Lower leg skin (tissue), 3 donors: ENCODE measurements around the gene HOXB8.

Experiments used
- POLR2A ChIP-seq, 2 donors: fragments of 450-650 bp; IDR thresholded peaks; one replicate each; pipeline ENCODE4 v1.6.1; 2016 to 2017; ENCODE audit warnings: antibody characterized with exemption in 2 of 2, mild to moderate bottlenecking in 1 of 2, moderate library complexity in 1 of 2
- TF ChIP-seq, protein P1 (sequence below), 3 donors: fragments of 450-650 bp; IDR thresholded peaks; one replicate each; pipeline ENCODE4 v1.5.1; 2016; ENCODE audit warnings: antibody characterized with exemption in 3 of 3, mild to moderate bottlenecking in 3 of 3, moderate library complexity in 2 of 3

DNA sequence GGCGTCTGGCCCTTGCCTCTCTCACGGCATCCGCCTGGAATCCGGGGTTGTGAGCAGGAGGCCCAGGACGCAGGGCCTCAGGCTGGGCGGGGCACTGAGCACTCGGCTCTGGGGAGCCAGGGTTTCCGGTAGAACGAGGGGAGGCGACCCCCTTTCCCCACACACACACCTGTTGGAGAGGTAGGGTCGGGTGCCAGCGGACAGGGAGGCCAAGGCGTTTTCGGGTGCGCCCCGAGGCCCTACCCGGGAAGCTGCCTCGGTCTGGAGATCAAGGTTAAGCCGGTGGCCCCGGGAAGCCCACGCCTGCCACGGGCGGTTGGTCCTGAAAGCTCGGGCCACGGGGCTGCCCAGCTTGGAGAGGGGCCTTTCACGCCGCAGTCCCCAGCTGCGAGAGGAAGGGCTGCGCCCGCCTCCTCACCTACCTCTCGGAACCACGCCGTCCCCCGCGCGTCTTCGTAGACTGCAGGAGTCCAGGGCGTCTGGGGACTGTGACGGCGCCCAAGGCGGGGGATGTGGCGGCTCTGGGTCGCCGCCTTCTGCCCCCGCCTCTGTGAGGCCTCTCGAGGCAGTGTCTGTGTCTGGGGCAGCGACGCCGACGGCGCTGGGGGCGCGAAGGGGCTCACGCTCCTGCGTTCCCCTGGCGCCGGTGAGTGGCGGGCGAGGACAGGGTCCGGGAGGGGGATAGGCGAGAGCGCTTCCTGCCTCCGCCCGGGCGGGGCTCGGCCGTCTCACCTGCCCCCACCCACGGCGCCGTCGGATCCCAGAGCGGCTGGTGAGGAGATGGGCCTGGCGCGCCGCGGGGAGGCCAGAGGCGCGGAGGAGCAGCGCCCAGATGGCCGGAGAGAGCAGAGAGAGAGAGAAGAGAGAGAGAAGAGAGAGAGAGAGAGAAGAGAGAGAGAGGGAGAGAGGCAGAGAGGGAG, 31.4 kb upstream of the HOXB8 start:
- TF ChIP-seq, protein P1, sequence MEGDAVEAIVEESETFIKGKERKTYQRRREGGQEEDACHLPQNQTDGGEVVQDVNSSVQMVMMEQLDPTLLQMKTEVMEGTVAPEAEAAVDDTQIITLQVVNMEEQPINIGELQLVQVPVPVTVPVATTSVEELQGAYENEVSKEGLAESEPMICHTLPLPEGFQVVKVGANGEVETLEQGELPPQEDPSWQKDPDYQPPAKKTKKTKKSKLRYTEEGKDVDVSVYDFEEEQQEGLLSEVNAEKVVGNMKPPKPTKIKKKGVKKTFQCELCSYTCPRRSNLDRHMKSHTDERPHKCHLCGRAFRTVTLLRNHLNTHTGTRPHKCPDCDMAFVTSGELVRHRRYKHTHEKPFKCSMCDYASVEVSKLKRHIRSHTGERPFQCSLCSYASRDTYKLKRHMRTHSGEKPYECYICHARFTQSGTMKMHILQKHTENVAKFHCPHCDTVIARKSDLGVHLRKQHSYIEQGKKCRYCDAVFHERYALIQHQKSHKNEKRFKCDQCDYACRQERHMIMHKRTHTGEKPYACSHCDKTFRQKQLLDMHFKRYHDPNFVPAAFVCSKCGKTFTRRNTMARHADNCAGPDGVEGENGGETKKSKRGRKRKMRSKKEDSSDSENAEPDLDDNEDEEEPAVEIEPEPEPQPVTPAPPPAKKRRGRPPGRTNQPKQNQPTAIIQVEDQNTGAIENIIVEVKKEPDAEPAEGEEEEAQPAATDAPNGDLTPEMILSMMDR (IDR thresholded peaks at IDR 0.05): no peak
- TF ChIP-seq POLR2A (IDR thresholded peaks at IDR 0.05): no peak
